HCT116 (cell line): ENCODE data around the gene MTA3. TPM values are rescaled to one million over a fixed set of nuclear protein-coding genes. Genes with fewer than 3 reads are reported as not detected.

Experiments used
- ATAC-seq: fragments of 200-7000 bp; cut with Tn5 transposase; 2 replicates; pipeline ENCODE4 v1.9.1; 2020; ENCODE audit warnings: mild to moderate bottlenecking, moderate library complexity
- BruUV-seq: library from RNA; stranded (reverse); fragments of 400-500 nt; replicated peaks from 2 replicates; lab custom pipeline; 2021; lab: Mats Ljungman, UMichigan
- CTCF ChIA-PET: fragments of 300-600 bp; sonication (Branson Sonifier 250); formaldehyde crosslinking; loops from one replicate; lab custom pipeline; 2021; ENCODE audit warnings: antibody characterized with exemption; lab: Charles Lee
- POLR2A ChIA-PET: fragments of 300-600, 350-600 bp; sonication (Branson Sonifier 250); formaldehyde crosslinking; loops from one replicate; lab custom pipeline; 2021; ENCODE audit warnings: antibody characterized with exemption; lab: Charles Lee
- RAD21 ChIA-PET, 2 experiments: fragments of 300-600 bp; sonication (Branson Sonifier 250); formaldehyde crosslinking; loops; one replicate each; lab custom pipeline; 2023; ENCODE audit warnings: low total read pairs in 2 of 2; ENCODE audit not compliant: uncharacterized antibody in 2 of 2, unreplicated experiment in 2 of 2, low non-redundant PET in 1 of 2; lab: Charles Lee
- DNase-seq: peaks from one replicate; pipeline ENCODE4 v3.0.0-alpha.2; 2010; ENCODE audit warnings: low read depth, low spot score
- H2AFZ ChIP-seq: fragments of 200-600 bp; shearing (Covaris generic), sonication (generic); 2 replicates; pipeline ENCODE4 v1.6.1; 2017; ENCODE audit warnings: low read depth, mixed run types, mixed read lengths, antibody characterized with exemption, low read length; ENCODE audit not compliant: poor library complexity, severe bottlenecking
- H3K27ac ChIP-seq: 2 replicates; pipeline ENCODE4 v1.5.1; 2012; ENCODE audit warnings: low read depth, low read length
- H3K27me3 ChIP-seq: fragments of 200-600 bp; sonication (generic); 2 replicates; pipeline ENCODE4 v1.6.1; 2016; ENCODE audit warnings: mixed run types, low read length, mixed read lengths; ENCODE audit not compliant: insufficient read depth
- H3K36me3 ChIP-seq, 2 experiments: fragments of 200-500 bp in 1 of 2; fragments of 200-600 bp in 1 of 2; sonication (Bioruptor generic) in 1 of 2; sonication (generic) in 1 of 2; 2 replicates each; pipeline versions ENCODE4 v1.5.1 to v1.6.1; 2014 to 2016; ENCODE audit warnings: low read length in 2 of 2, inconsistent platforms in 1 of 2, mixed read lengths in 1 of 2, mixed run types in 1 of 2; ENCODE audit not compliant: insufficient read depth in 2 of 2, control insufficient read depth in 1 of 2
- H3K4me1 ChIP-seq, 2 experiments: fragments of 200-600 bp in 1 of 2; sonication (generic) in 1 of 2; 2 replicates each; pipeline versions ENCODE4 v1.5.1 to v1.6.1; 2012 to 2017; ENCODE audit warnings: low read length in 2 of 2, inconsistent platforms in 1 of 2, mild to moderate bottlenecking in 1 of 2, mixed read lengths in 1 of 2, mixed run types in 1 of 2, moderate library complexity in 1 of 2; ENCODE audit not compliant: insufficient read depth in 2 of 2, control insufficient read depth in 1 of 2
- H3K4me2 ChIP-seq: fragments of 200-600 bp; sonication (generic); 2 replicates; pipeline ENCODE4 v1.6.1; 2017; ENCODE audit warnings: mixed run types, low read length, mixed read lengths
- H3K4me3 ChIP-seq, 2 experiments: fragments of 200-600 bp in 1 of 2; sonication (generic) in 1 of 2; replicated peaks in 1 of 2; 2 replicates each; pipeline ENCODE4 v1.5.1; 2011 to 2016; ENCODE audit warnings: low read length in 2 of 2, control low read depth in 1 of 2, low read depth in 1 of 2, mild to moderate bottlenecking in 1 of 2, mixed read lengths in 1 of 2, mixed run types in 1 of 2
- H3K79me2 ChIP-seq: fragments of 200-600 bp; sonication (generic); 2 replicates; pipeline ENCODE4 v1.6.1; 2017; ENCODE audit warnings: mild to moderate bottlenecking, mixed run types, low read length, moderate library complexity, mixed read lengths; ENCODE audit not compliant: insufficient read depth
- H3K9ac ChIP-seq: fragments of 200-600 bp; sonication (generic); 2 replicates; pipeline ENCODE4 v1.6.1; 2016; ENCODE audit warnings: low read length, mixed read lengths
- H3K9me2 ChIP-seq: fragments of 200-600 bp; sonication (generic), shearing (Covaris generic); 2 replicates; pipeline ENCODE4 v1.6.1; 2017; ENCODE audit warnings: mixed run types, mild to moderate bottlenecking, moderate library complexity; ENCODE audit not compliant: insufficient read depth
- H3K9me3 ChIP-seq, 2 experiments: fragments of 200-500 bp in 1 of 2; fragments of 200-600 bp in 1 of 2; sonication (Bioruptor generic) in 1 of 2; sonication (generic) in 1 of 2; 2 replicates each; pipeline ENCODE4 v1.6.1; 2014 to 2017; ENCODE audit warnings: low read length in 2 of 2, mixed read lengths in 2 of 2, inconsistent platforms in 1 of 2, low read depth in 1 of 2, mild to moderate bottlenecking in 1 of 2, mixed run types in 1 of 2, moderate library complexity in 1 of 2; ENCODE audit not compliant: control insufficient read depth in 1 of 2, insufficient read depth in 1 of 2
- H4K20me1 ChIP-seq: fragments of 200-600 bp; sonication (generic), shearing (Covaris generic); 2 replicates; pipeline ENCODE4 v1.6.1; 2017; ENCODE audit warnings: mixed run types, mild to moderate bottlenecking, moderate library complexity; ENCODE audit not compliant: insufficient read depth
- ATF3 ChIP-seq: IDR thresholded peaks from 2 replicates; pipeline ENCODE4 v1.6.1; 2012
- CEBPB ChIP-seq: IDR thresholded peaks from 2 replicates; pipeline ENCODE4 v1.6.1; 2012; ENCODE audit warnings: low read depth
- EZH2phosphoT487 ChIP-seq: fragments of 200-600 bp; IDR thresholded peaks from 2 replicates; pipeline ENCODE4 v1.6.1; 2018; ENCODE audit warnings: antibody characterized with exemption, borderline replicate concordance
- RAD21 ChIP-seq: IDR thresholded peaks from 2 replicates; pipeline ENCODE4 v1.6.1; 2012; ENCODE audit warnings: low read depth, mild to moderate bottlenecking
- SIN3A ChIP-seq: IDR thresholded peaks from 2 replicates; pipeline ENCODE4 v1.6.1; 2012; ENCODE audit warnings: low read depth
- SRF ChIP-seq: IDR thresholded peaks from 2 replicates; pipeline ENCODE4 v1.6.1; 2012; ENCODE audit warnings: low read depth
- TCF7L2 ChIP-seq: IDR thresholded peaks from 2 replicates; pipeline ENCODE4 v1.7.0; 2011; ENCODE audit warnings: borderline replicate concordance, inconsistent platforms; ENCODE audit not compliant: insufficient read depth, insufficient read length; ENCODE audit errors: extremely low read depth
- ZNF274 ChIP-seq: fragments of 200-500 bp; sonication (Bioruptor generic); IDR thresholded peaks from 2 replicates; pipeline ENCODE4 v1.6.1; 2014; ENCODE audit warnings: mild to moderate bottlenecking, low read depth, low read length, inconsistent platforms
- intact Hi-C: fragments of 100-400 bp; cut with micrococcal nuclease; formaldehyde crosslinking; loops from 2 replicates; pipeline ENCODE4 v1.10.0; 2022
- total RNA-seq: library from RNA; stranded (reverse); gene quantifications from one replicate; pipeline ENCODE4 v1.2.1, GENCODE V29; 2021; ENCODE audit not compliant: unreplicated experiment
- TF ChIP-seq, protein P1 (sequence below): IDR thresholded peaks from 2 replicates; pipeline ENCODE4 v1.6.1; 2011; ENCODE audit warnings: mild to moderate bottlenecking, low read length, moderate library complexity; ENCODE audit not compliant: insufficient replicate concordance; ENCODE audit errors: extremely low read depth

The MTA3 gene
- total RNA-seq, 1 experiment from 2014 or later: 46.3 TPM

DNA sequence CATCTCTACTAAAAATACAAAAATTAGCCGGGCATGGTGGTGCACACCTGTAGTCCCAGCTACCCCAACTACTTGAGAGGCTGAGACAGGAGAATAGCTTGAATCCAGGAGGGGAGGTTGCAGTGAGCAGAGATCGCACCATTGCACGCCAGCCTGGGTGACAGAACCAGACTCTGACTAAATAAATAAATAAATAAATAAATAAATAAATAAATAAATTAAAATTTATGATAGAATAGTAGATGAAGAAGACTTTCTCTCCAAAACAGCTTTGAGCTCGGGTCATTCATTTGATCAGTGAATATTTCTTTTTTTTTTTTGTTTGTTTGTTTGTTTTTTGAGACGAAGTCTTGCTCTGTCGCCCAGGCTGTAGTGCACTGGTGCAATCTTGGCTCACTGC, 17.6 kb upstream of the MTA3 start:
- H3K9me3 ChIP-seq: no peaks in the 10 kb centered on the region
- no peak overlapping the region for H3K9ac ChIP-seq
- ChIA-PET CTCF (no interaction called here), POLR2A (no interaction called here), RAD21 (interaction anchor here in 1 of 2 experiments (0.6 kb wide), 1 partner anchor 113 kb away, joined by 4 read pairs; no protein-coding TSS in a partner anchor)
- H3K4me1 ChIP-seq: no peaks in the 10 kb centered on the region
- TF ChIP-seq EZH2phosphoT487 (no peak), TCF7L2 (no peak), RAD21 (no peak), ZNF274 (no peak), SRF (no peak), SIN3A (no peak), ATF3 (no peak), CEBPB (no peak)
- TF ChIP-seq, protein P1, sequence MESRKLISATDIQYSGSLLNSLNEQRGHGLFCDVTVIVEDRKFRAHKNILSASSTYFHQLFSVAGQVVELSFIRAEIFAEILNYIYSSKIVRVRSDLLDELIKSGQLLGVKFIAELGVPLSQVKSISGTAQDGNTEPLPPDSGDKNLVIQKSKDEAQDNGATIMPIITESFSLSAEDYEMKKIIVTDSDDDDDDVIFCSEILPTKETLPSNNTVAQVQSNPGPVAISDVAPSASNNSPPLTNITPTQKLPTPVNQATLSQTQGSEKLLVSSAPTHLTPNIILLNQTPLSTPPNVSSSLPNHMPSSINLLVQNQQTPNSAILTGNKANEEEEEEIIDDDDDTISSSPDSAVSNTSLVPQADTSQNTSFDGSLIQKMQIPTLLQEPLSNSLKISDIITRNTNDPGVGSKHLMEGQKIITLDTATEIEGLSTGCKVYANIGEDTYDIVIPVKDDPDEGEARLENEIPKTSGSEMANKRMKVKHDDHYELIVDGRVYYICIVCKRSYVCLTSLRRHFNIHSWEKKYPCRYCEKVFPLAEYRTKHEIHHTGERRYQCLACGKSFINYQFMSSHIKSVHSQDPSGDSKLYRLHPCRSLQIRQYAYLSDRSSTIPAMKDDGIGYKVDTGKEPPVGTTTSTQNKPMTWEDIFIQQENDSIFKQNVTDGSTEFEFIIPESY: no peak
- no peak for ATAC-seq
- BruUV-seq: no TSS peak
- no peaks in the 10 kb centered on the region for H3K79me2 ChIP-seq
- H3K36me3 ChIP-seq: no peaks in the 10 kb centered on the region
- intact Hi-C loops: no loop called here
- no peak overlapping the region for H3K27ac ChIP-seq
- H3K27me3 ChIP-seq: no peaks in the 10 kb centered on the region
- DNase-seq: no peak
- H3K9me2 ChIP-seq: no peaks in the 10 kb centered on the region
- no peak overlapping the region for H3K4me3 ChIP-seq
- H2AFZ ChIP-seq: no peak overlapping the region
- H3K4me2 ChIP-seq: no peak overlapping the region
- no peaks in the 10 kb centered on the region for H4K20me1 ChIP-seq
